Loucy (cell line): Measurements from ENCODE around the gene ARID3B.

Source experiments
- H2AFZ ChIP-seq: fragments of 200-600 bp; sonication (generic); 2 replicates; pipeline ENCODE4 v1.6.0; 2016; ENCODE audit warnings: antibody characterized with exemption, mild to moderate bottlenecking, low read length, moderate library complexity
- H3F3A ChIP-seq: fragments of 200-600 bp; 2 replicates; pipeline ENCODE4 v1.6.0; 2016; ENCODE audit warnings: antibody characterized with exemption, low read depth, mild to moderate bottlenecking
- H3K27me3 ChIP-seq: fragments of 200-600 bp; sonication (generic); 2 replicates; pipeline ENCODE4 v1.6.1; 2014; ENCODE audit warnings: low read length, mild to moderate bottlenecking; ENCODE audit not compliant: insufficient read depth, poor library complexity, severe bottlenecking
- H3K36me3 ChIP-seq: fragments of 200-600 bp; sonication (generic); 2 replicates; pipeline ENCODE4 v1.6.1; 2016; ENCODE audit warnings: low read length; ENCODE audit not compliant: insufficient read depth
- H3K4me1 ChIP-seq: fragments of 200-600 bp; sonication (generic); 2 replicates; pipeline ENCODE4 v1.5.1; 2014; ENCODE audit warnings: low read length, mild to moderate bottlenecking; ENCODE audit not compliant: insufficient read depth, poor library complexity, severe bottlenecking
- H3K4me2 ChIP-seq: fragments of 200-600 bp; sonication (generic); 2 replicates; pipeline ENCODE4 v1.6.0; 2014; ENCODE audit warnings: antibody characterized with exemption, low read length, low read depth, mild to moderate bottlenecking; ENCODE audit not compliant: poor library complexity, severe bottlenecking
- H3K4me3 ChIP-seq: fragments of 200-600 bp; sonication (generic); 2 replicates; pipeline ENCODE4 v1.5.1; 2014; ENCODE audit warnings: low read length, mild to moderate bottlenecking, mixed read lengths; ENCODE audit not compliant: poor library complexity, severe bottlenecking
- H3K79me2 ChIP-seq: fragments of 200-600 bp; sonication (generic); 2 replicates; pipeline ENCODE4 v1.6.1; 2014; ENCODE audit warnings: low read length; ENCODE audit not compliant: insufficient read depth
- H3K9ac ChIP-seq: fragments of 200-600 bp; sonication (generic); 2 replicates; pipeline ENCODE4 v1.6.0; 2014; ENCODE audit warnings: mild to moderate bottlenecking, low read depth, low read length, moderate library complexity; ENCODE audit not compliant: poor library complexity, severe bottlenecking
- H3K9me2 ChIP-seq: fragments of 200-600 bp; sonication (generic); replicated peaks from 2 replicates; pipeline ENCODE4 v1.6.1; 2016; ENCODE audit warnings: low read depth, low read length, mixed read lengths
- H3K9me3 ChIP-seq: fragments of 200-600 bp; sonication (generic); 2 replicates; pipeline ENCODE4 v1.6.1; 2014; ENCODE audit warnings: mild to moderate bottlenecking, antibody characterized with exemption, low read length, low read depth; ENCODE audit not compliant: insufficient read depth
- H4K20me1 ChIP-seq: fragments of 200-600 bp; sonication (generic); 2 replicates; pipeline ENCODE4 v1.6.0; 2014; ENCODE audit warnings: antibody characterized with exemption, low read length, mild to moderate bottlenecking; ENCODE audit not compliant: insufficient read depth, poor library complexity, severe bottlenecking
- EZH2phosphoT487 ChIP-seq: fragments of 200-600 bp; IDR thresholded peaks from 2 replicates; pipeline ENCODE4 v1.6.1; 2018; ENCODE audit warnings: antibody characterized with exemption, mild to moderate bottlenecking, moderate library complexity, borderline replicate concordance
- TF ChIP-seq, protein P1 (sequence below): fragments of 200-600 bp; sonication (generic); conservative IDR thresholded peaks from 2 replicates; pipeline ENCODE4 v1.5.1; 2014; ENCODE audit warnings: mild to moderate bottlenecking, antibody characterized with exemption, low read length

The ARID3B gene

DNA sequence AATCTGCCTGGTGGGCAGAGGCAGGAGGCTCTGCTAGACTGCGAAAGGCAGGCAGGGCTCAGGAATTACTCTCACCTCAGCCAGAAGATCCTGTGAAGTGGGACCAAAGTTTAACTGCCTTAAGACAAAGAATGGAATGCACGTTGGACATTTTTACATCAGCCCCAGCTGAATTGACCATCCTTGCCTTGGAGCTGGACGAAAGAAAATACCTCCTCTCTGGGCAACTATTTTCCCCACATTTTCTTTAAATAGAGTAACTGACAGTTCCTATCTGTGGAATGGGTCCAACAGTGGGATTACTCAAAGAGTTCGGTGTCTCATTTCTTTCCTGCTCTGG, 28.7 kb downstream of the ARID3B start:
- Histone ChIP-seq H4K20me1 (no peaks in the 10 kb centered on the region), H3K9me3 (no peaks in the 10 kb centered on the region), H3K79me2 (no peaks in the 10 kb centered on the region), H2AFZ (no peak overlapping the region), H3K27me3 (no peaks in the 10 kb centered on the region), H3K36me3 (peaks cover 34% of the 10 kb centered on the region; the same call in 1 of the 2 replicates), H3F3A (no peaks in the 10 kb centered on the region), H3K4me3 (no peak overlapping the region), H3K4me2 (no peak overlapping the region), H3K9me2 (no peaks in the 10 kb centered on the region), H3K4me1 (no peaks in the 10 kb centered on the region), H3K9ac (no peak overlapping the region)
- TF ChIP-seq EZH2phosphoT487: no peak
- TF ChIP-seq, protein P1, sequence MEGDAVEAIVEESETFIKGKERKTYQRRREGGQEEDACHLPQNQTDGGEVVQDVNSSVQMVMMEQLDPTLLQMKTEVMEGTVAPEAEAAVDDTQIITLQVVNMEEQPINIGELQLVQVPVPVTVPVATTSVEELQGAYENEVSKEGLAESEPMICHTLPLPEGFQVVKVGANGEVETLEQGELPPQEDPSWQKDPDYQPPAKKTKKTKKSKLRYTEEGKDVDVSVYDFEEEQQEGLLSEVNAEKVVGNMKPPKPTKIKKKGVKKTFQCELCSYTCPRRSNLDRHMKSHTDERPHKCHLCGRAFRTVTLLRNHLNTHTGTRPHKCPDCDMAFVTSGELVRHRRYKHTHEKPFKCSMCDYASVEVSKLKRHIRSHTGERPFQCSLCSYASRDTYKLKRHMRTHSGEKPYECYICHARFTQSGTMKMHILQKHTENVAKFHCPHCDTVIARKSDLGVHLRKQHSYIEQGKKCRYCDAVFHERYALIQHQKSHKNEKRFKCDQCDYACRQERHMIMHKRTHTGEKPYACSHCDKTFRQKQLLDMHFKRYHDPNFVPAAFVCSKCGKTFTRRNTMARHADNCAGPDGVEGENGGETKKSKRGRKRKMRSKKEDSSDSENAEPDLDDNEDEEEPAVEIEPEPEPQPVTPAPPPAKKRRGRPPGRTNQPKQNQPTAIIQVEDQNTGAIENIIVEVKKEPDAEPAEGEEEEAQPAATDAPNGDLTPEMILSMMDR: no peak

DNA sequence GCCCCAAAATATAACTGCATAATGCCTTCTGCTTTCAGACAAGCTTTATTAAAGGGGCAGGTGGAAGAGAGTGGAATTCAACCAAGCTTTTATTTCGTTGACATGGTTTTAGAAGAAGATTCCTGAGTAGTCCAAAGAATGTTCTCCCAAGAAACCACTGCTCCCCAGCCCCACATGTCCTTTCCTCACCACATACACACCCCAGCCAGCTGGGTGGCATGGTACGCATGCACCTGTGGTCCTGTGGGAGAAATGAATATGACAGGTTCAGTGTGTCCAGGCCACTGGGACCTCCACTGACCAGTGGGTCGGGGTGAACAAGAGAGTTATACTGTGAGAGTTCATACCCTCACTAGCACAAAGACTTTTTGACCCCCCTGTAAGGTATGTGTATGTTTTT, 30.2 kb downstream of the ARID3B start:
- Histone ChIP-seq H3K79me2 (no peaks in the 10 kb centered on the region), H3K36me3 (peaks cover 45% of the 10 kb centered on the region; the same call in 1 of the 2 replicates)
- TF ChIP-seq, protein P1: no peak
- no peak for TF ChIP-seq EZH2phosphoT487

DNA sequence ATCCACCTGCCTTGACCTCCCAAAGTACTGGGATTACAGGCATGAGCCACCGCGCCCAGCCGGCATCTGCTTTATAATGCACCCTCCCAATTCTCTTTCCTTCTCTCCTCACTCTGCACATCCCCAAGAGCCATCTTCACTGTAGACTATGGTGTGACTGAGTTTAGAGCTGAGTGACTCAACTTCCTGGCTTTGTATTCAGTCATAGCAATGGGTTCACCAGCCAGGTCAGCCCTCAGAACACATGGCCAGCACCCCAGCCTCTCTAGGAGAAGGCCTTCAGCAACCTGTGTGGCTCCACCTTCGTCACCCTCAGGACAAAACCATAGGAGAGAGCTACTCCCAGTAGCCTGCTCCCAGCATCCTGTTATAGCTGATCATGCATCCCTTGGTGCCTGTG, 33.0 kb downstream of the ARID3B start:
- H3K9me3 ChIP-seq: no peaks in the 10 kb centered on the region
- H3K9me2 ChIP-seq: no peaks in the 10 kb centered on the region
- no peaks in the 10 kb centered on the region for H4K20me1 ChIP-seq
- H3K9ac ChIP-seq: no peak overlapping the region
- no peaks in the 10 kb centered on the region for H3F3A ChIP-seq
- H3K79me2 ChIP-seq: no peaks in the 10 kb centered on the region
- H3K36me3 ChIP-seq: peaks cover 60% of the 10 kb centered on the region; the same call in 1 of the 2 replicates
- H3K4me3 ChIP-seq: no peak overlapping the region
- no peak overlapping the region for H2AFZ ChIP-seq
- TF ChIP-seq, protein P1: no peak
- no peaks in the 10 kb centered on the region for H3K4me1 ChIP-seq
- no peaks in the 10 kb centered on the region for H3K27me3 ChIP-seq
- H3K4me2 ChIP-seq: no peak overlapping the region

More for the DNA sequence above, 30.2 kb downstream of the ARID3B start:
- Histone ChIP-seq H3K4me1 (no peaks in the 10 kb centered on the region), H3K27me3 (no peaks in the 10 kb centered on the region), H3K9me2 (no peaks in the 10 kb centered on the region), H2AFZ (no peak overlapping the region), H3F3A (no peaks in the 10 kb centered on the region), H3K9ac (no peak overlapping the region), H3K4me2 (no peak overlapping the region), H3K4me3 (no peak overlapping the region), H3K9me3 (no peaks in the 10 kb centered on the region), H4K20me1 (no peaks in the 10 kb centered on the region)
